GM13976 (cell line): Measurements from ENCODE around the gene ZNF396.

Source experiments
- DNase-seq: peaks from one replicate; pipeline ENCODE4 v3.0.0; 2012; ENCODE audit warnings: low spot score
- in situ Hi-C: fragments of 300-500 bp; cut with MboI; formaldehyde crosslinking; loops from one replicate; pipeline ENCODE4 v1.12.0; 2022; ENCODE audit warnings: low sequenced_read_pairs, mixed read lengths, inconsistent platforms; ENCODE audit not compliant: unreplicated experiment
- TF ChIP-seq, protein P1 (sequence below): IDR thresholded peaks from 2 replicates; pipeline ENCODE4 v1.5.1; 2012; ENCODE audit warnings: borderline replicate concordance, mild to moderate bottlenecking; ENCODE audit not compliant: insufficient read depth; ENCODE audit errors: extremely low read depth, missing control alignments, control extremely low read depth

Gene ZNF396

DNA sequence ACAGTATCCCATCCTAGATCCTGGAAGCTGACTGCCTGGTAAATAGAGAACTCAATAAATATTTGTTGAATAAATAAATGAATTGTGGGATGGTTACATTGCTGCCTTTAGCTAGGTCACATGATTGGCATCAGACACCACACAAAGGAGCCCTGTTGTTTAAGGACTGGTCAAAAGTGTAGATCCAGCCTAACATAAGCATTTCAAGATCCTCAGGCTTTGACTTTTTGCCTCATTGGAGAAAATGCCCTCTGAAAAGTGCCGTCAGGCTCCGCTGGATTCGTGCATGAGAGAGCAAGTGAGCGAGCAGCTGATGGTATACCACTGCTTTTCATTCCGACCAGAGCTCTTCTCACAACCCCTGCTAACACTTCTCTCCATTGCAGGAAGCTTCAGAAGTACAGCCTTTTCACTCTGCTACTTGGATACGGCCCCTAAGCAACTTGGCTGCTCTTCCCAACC lies 31.6 kb downstream of the ZNF396 start:
- DNase-seq = peak; percentile 32
- TF ChIP-seq, protein P1, sequence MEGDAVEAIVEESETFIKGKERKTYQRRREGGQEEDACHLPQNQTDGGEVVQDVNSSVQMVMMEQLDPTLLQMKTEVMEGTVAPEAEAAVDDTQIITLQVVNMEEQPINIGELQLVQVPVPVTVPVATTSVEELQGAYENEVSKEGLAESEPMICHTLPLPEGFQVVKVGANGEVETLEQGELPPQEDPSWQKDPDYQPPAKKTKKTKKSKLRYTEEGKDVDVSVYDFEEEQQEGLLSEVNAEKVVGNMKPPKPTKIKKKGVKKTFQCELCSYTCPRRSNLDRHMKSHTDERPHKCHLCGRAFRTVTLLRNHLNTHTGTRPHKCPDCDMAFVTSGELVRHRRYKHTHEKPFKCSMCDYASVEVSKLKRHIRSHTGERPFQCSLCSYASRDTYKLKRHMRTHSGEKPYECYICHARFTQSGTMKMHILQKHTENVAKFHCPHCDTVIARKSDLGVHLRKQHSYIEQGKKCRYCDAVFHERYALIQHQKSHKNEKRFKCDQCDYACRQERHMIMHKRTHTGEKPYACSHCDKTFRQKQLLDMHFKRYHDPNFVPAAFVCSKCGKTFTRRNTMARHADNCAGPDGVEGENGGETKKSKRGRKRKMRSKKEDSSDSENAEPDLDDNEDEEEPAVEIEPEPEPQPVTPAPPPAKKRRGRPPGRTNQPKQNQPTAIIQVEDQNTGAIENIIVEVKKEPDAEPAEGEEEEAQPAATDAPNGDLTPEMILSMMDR = no peak
- in situ Hi-C loops = loop anchor here (10.0 kb wide), 1 partner anchor 111 kb away; no protein-coding TSS in a partner anchor

DNA sequence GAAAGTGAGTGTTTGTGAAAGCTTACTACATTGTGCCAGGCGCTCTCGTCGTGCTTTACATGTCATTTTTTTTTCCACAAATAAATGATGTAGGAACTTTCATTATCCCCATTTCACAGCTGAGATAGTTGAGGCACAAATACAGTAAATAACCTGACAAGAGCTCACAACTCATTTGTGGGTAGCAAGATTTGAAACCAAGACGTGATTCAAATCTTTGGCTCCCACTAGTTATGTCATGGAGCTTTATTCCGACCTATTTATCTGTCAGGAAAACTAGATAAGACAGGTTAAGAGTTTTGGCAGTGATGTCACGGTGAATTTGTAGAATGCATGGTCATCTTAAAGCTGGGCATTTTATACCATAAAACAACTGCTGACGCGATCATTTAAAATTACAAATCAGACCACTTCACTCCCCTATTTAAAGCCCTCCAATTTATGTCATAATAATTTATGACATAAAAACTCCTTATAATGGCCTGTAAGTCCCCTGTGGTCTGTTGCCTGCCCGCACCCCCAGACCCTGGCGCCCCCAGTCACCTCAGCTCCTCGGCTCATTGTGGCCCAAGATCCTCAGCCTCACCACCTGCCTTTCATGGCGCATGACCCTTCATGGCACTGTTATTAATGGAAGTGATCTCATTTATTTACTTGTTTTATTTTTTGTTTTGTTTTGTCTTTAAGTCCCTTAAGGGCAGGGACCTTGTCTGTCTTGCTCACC lies 32.2 kb downstream of the ZNF396 start:
- DNase-seq = peak; percentile 5
- TF ChIP-seq, protein P1 = no peak
- in situ Hi-C loops = loop anchor here (10.0 kb wide), 1 partner anchor 110 kb away; no protein-coding TSS in a partner anchor

DNA sequence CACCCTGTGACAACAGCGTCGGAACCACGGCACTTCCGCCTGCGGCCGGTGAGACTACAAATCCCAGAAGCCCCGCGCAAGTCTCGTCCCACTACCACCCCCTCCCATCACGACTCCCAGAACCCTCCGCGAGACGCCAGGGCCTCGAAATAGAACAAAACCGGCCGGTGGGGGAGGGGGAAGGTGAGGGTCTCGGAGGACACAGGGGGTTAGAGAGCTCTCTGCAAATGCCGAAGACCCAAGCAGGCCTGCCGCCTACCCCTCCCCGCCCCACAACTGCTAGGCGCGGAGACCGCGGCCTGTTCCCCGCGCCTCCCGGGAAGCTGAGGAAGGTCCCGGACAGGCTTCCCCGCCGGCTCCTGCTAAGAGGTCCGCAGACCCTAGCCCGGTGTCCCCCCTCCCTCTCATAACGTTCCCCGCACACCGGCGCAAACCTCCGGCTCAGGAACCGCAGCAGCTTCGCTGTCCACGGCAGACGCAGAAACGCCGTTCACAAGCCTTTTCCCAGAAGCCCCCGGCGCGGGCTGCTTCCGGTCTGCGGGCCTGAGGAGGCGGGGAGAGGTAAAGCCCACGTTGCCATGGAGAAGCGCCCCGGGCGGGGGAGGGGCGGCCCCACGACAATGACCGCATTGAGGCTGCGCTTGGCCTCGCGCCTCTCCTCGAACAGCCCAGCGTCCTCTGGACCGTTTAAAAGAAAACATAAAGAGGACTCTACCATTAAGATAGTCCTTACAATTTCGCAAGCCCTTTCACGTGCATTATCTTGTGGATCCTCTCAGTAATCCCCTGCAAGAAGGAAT lies 33.0 kb downstream of the ZNF396 start, which contains the start of gene ZNF24:
TSS of gene ZNF24 (minus strand) at position 485 of the 800 bp plus-strand sequence. CDS start 3,770 bp downstream, outside the sequence.
- peak; percentile 97 for DNase-seq
- in situ Hi-C loops = loop anchor here (10.0 kb wide), 1 partner anchor 109 kb away; no protein-coding TSS in a partner anchor
- TF ChIP-seq, protein P1 = no peak

DNA sequence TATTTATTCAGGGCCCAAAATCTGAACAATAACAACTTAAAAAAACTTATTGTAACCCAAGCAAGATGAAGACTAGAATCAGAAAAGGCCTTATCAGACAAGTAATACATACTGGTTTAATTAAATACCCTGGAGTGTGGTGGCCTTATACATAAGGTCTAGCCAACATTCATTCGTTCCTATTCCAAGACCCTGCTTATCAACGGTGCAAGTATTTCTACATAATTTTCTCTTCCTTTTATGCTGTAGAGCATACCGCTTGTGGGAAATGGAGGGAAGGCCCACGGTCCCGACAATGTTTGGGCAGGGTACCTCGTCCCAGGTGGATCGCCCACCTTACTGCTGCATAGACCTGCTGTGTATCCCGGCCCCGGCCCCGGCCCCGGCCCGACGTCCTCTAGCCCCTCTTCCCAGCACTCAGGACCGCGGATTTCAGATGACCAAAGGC lies 33.6 kb downstream of the ZNF396 start:
- no peak for DNase-seq
- in situ Hi-C loops = loop anchor here (10.0 kb wide), 1 partner anchor 109 kb away; no protein-coding TSS in a partner anchor
- TF ChIP-seq, protein P1 = no peak

DNA sequence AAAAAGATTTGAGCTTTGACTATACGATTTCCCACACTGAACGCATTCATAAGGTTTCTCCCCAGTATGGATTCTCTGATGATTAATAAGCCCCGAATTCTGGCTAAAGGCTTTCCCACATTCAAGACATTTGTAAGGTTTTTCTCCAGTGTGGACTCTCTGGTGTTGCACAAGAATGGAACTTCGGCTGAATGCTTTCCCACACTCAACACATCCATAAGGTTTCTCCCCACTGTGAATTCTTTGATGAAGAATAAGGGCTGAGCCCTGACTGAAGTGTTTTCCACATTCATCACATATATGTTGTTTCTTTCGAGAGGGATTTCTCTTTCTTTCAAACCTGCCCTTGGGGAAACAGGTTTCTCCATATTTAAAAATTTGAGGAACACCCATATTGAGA lies 39.9 kb downstream of the ZNF396 start:
- TF ChIP-seq, protein P1 = no peak
- in situ Hi-C loops = no loop called here
- DNase-seq = no peak

DNA sequence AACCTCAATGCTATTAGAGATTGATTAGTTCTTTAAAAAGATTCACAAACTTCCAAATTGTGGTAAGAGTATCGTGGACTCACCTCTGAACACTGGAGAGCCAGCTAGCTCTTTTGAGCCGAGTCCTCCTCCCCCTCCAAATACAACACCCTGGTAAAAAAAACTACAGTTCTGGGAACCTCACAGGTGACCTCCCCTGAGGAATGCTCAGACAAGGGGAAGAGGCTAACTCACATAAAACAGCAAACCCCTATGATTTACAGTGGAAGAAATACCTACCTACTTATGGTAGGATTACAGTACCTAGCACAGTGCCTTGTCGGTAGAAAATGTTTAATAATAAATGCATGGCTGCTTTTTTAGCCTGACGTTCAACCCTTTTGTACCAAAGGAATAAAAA lies 41.3 kb downstream of the ZNF396 start:
- DNase-seq = no peak
- TF ChIP-seq, protein P1 = no peak
- in situ Hi-C loops = no loop called here
